Measurements from ENCODE around the gene ATP8A2. TPM values are rescaled to one million over a fixed set of nuclear protein-coding genes. Genes with fewer than 3 reads are reported as not detected.

ATP8A2 gene
- polyA plus RNA-seq, 3 donors, result not detected

- no peaks in the 10 kb centered on the region for H3K79me2 ChIP-seq (ENCODE audit: insufficient read depth, low read length)
- H3K4me2 ChIP-seq (replicated peaks; ENCODE audit: extremely low read depth, low read length, poor library complexity, severe bottlenecking), result no peak overlapping the region
- H2AFZ ChIP-seq (ENCODE audit: insufficient read depth, low read depth, low read length, poor library complexity, severe bottlenecking), result no peak overlapping the region
- no peaks in the 10 kb centered on the region for H3K27me3 ChIP-seq (ENCODE audit: control insufficient read depth in 2 of 2, insufficient read depth in 2 of 2, low read length in 2 of 2)
- 79% methylated on average over 7 of the region's 7 CpGs for whole genome bisulfite sequencing (ENCODE audit: insufficient coverage)
- H3K36me3 ChIP-seq (replicated peaks in 1 of 2; ENCODE audit: control insufficient read depth in 1 of 2, insufficient read depth in 2 of 2, low read length in 2 of 2), result no peaks in the 10 kb centered on the region
- no peak overlapping the region for H3K27ac Mint-ChIP-seq
- no peaks in the 10 kb centered on the region for H3K4me1 Mint-ChIP-seq
- no peak for DNase-seq
- H3K9me3 Mint-ChIP-seq, result peaks cover 0 to 5% (median 0%) of the 10 kb centered on the region in 7 donors
- no peaks in the 10 kb centered on the region for H3K4me1 ChIP-seq (ENCODE audit: control insufficient read depth in 1 of 2, insufficient read depth in 2 of 2, low read length in 2 of 2)
- no peak overlapping the region for H3K9ac ChIP-seq (ENCODE audit: insufficient read depth, low read length, poor library complexity, severe bottlenecking)
- H3K36me3 Mint-ChIP-seq, result no peaks in the 10 kb centered on the region
- peaks cover 2 to 4% (median 3%) of the 10 kb centered on the region in 3 donors for H3K27me3 Mint-ChIP-seq (ENCODE audit: low read depth in 3 of 3)
- H3K9me3 ChIP-seq (replicated peaks in 1 of 2; ENCODE audit: control insufficient read depth in 1 of 2, insufficient read depth in 1 of 2, low read length in 2 of 2), result no peaks in the 10 kb centered on the region
- no peak overlapping the region for H3K27ac ChIP-seq (ENCODE audit: low read depth in 1 of 2, low read length in 2 of 2)
- H4K20me1 ChIP-seq (ENCODE audit: insufficient read depth, low read length), result no peaks in the 10 kb centered on the region
- no peak overlapping the region for H3K4me3 ChIP-seq (replicated peaks in 1 of 3; ENCODE audit: low read depth in 2 of 3, low read length in 3 of 3)
- H3K4me3 Mint-ChIP-seq, result no peak overlapping the region
- TF ChIP-seq, protein P1, sequence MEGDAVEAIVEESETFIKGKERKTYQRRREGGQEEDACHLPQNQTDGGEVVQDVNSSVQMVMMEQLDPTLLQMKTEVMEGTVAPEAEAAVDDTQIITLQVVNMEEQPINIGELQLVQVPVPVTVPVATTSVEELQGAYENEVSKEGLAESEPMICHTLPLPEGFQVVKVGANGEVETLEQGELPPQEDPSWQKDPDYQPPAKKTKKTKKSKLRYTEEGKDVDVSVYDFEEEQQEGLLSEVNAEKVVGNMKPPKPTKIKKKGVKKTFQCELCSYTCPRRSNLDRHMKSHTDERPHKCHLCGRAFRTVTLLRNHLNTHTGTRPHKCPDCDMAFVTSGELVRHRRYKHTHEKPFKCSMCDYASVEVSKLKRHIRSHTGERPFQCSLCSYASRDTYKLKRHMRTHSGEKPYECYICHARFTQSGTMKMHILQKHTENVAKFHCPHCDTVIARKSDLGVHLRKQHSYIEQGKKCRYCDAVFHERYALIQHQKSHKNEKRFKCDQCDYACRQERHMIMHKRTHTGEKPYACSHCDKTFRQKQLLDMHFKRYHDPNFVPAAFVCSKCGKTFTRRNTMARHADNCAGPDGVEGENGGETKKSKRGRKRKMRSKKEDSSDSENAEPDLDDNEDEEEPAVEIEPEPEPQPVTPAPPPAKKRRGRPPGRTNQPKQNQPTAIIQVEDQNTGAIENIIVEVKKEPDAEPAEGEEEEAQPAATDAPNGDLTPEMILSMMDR (IDR thresholded peaks at IDR 0.05), result no peak
- intact Hi-C loops (cut with micrococcal nuclease), result no loop called here
Observed at GRCh38 chr13:25929816-25930215, 558.0 kb downstream of the ATP8A2 start.

- H4K20me1 ChIP-seq (ENCODE audit: insufficient read depth, low read length), result no peaks in the 10 kb centered on the region
- 64% methylated on average over 5 of the region's 6 CpGs for WGBS (ENCODE audit: insufficient coverage)
- Mint-ChIP-seq H3K4me1 (no peaks in the 10 kb centered on the region), H3K4me3 (no peak overlapping the region), H3K27me3 (ENCODE audit: low read depth in 3 of 3) (peaks cover 2 to 4% (median 3%) of the 10 kb centered on the region in 3 donors), H3K9me3 (peaks cover 0 to 5% (median 0%) of the 10 kb centered on the region in 7 donors), H3K27ac (no peak overlapping the region), H3K36me3 (no peaks in the 10 kb centered on the region)
- DNase-seq, result no peak
- H3K4me2 ChIP-seq (replicated peaks; ENCODE audit: extremely low read depth, low read length, poor library complexity, severe bottlenecking), result no peak overlapping the region
- H3K4me1 ChIP-seq (ENCODE audit: control insufficient read depth in 1 of 2, insufficient read depth in 2 of 2, low read length in 2 of 2), result no peaks in the 10 kb centered on the region
- TF ChIP-seq, protein P1 (IDR thresholded peaks at IDR 0.05), result no peak
- no peaks in the 10 kb centered on the region for H3K27me3 ChIP-seq (ENCODE audit: control insufficient read depth in 2 of 2, insufficient read depth in 2 of 2, low read length in 2 of 2)
- no peak overlapping the region for H3K27ac ChIP-seq (ENCODE audit: low read depth in 1 of 2, low read length in 2 of 2)
- no peak overlapping the region for H3K4me3 ChIP-seq (replicated peaks in 1 of 3; ENCODE audit: low read depth in 2 of 3, low read length in 3 of 3)
- H3K9ac ChIP-seq (ENCODE audit: insufficient read depth, low read length, poor library complexity, severe bottlenecking), result no peak overlapping the region
- H3K79me2 ChIP-seq (ENCODE audit: insufficient read depth, low read length), result no peaks in the 10 kb centered on the region
- intact Hi-C loops (cut with micrococcal nuclease), result no loop called here
- H3K9me3 ChIP-seq (replicated peaks in 1 of 2; ENCODE audit: control insufficient read depth in 1 of 2, insufficient read depth in 1 of 2, low read length in 2 of 2), result no peaks in the 10 kb centered on the region
- H2AFZ ChIP-seq (ENCODE audit: insufficient read depth, low read depth, low read length, poor library complexity, severe bottlenecking), result no peak overlapping the region
- H3K36me3 ChIP-seq (replicated peaks in 1 of 2; ENCODE audit: control insufficient read depth in 1 of 2, insufficient read depth in 2 of 2, low read length in 2 of 2), result no peaks in the 10 kb centered on the region
Observed at GRCh38 chr13:25930653-25931052, 558.9 kb downstream of the ATP8A2 start.

Data from CD14-positive monocyte (primary cell).